Nephron (organoid): ENCODE data around the gene RYR2.

ENCODE experiments used
- H3K27ac Mint-ChIP-seq, 3 experiments: 2 replicates each; pipeline ENCODE4 v1.8.0; 2020; ENCODE audit warnings: mixed read lengths in 3 of 3, mild to moderate bottlenecking in 2 of 3, moderate library complexity in 1 of 3
- H3K27me3 Mint-ChIP-seq: 2 replicates; pipeline ENCODE4 v1.8.0; 2021; ENCODE audit warnings: low read depth, mild to moderate bottlenecking, moderate library complexity, mixed read lengths
- H3K36me3 Mint-ChIP-seq: 2 replicates; pipeline ENCODE4 v1.8.0; 2020; ENCODE audit warnings: low read depth, mixed read lengths
- H3K4me1 Mint-ChIP-seq: 2 replicates; pipeline ENCODE4 v1.8.0; 2020; ENCODE audit warnings: mixed read lengths
- H3K4me3 Mint-ChIP-seq, 3 experiments: 2 replicates each; pipeline ENCODE4 v1.8.0; 2020; ENCODE audit warnings: mild to moderate bottlenecking in 3 of 3, mixed read lengths in 3 of 3, moderate library complexity in 2 of 3
- H3K9me3 Mint-ChIP-seq: 2 replicates; pipeline ENCODE4 v1.8.0; 2020; ENCODE audit warnings: mixed read lengths
- CTCF ChIP-seq, 3 experiments: fragments of 200-600 bp; sonication (generic); IDR thresholded peaks; one replicate each; pipeline ENCODE4 v1.5.0; 2021; ENCODE audit warnings: antibody characterized with exemption in 3 of 3; ENCODE audit not compliant: unreplicated experiment in 3 of 3

RYR2 gene

GRCh38 chr1:237562242-237562823 lies 520.3 kb downstream of the RYR2 start:
- Mint-ChIP-seq H3K4me3 (no peak overlapping the region), H3K27ac (no peak overlapping the region), H3K36me3 (no peaks in the 10 kb centered on the region), H3K27me3 (no peaks in the 10 kb centered on the region), H3K4me1 (no peaks in the 10 kb centered on the region), H3K9me3 (peaks cover 4% of the 10 kb centered on the region)
- TF ChIP-seq CTCF (IDR thresholded peaks at IDR 0.05; ENCODE audit: unreplicated experiment in 3 of 3): peak; percentile 62 to 85 (median 69)

GRCh38 chr1:237565236-237565635 lies 523.3 kb downstream of the RYR2 start:
- H3K9me3 Mint-ChIP-seq: no peaks in the 10 kb centered on the region
- H3K27me3 Mint-ChIP-seq: no peaks in the 10 kb centered on the region
- no peaks in the 10 kb centered on the region for H3K36me3 Mint-ChIP-seq
- no peaks in the 10 kb centered on the region for H3K4me1 Mint-ChIP-seq
- TF ChIP-seq CTCF (IDR thresholded peaks at IDR 0.05; ENCODE audit: unreplicated experiment in 3 of 3): no peak
- H3K27ac Mint-ChIP-seq: no peak overlapping the region
- H3K4me3 Mint-ChIP-seq: no peak overlapping the region

- Mint-ChIP-seq H3K9me3 (no peaks in the 10 kb centered on the region), H3K4me3 (no peak overlapping the region), H3K27ac (no peak overlapping the region), H3K36me3 (no peaks in the 10 kb centered on the region), H3K27me3 (no peaks in the 10 kb centered on the region), H3K4me1 (no peaks in the 10 kb centered on the region)
- TF ChIP-seq CTCF (IDR thresholded peaks at IDR 0.05; ENCODE audit: unreplicated experiment in 3 of 3): no peak
These were observed 524.6 kb downstream of the RYR2 start for GRCh38 chr1:237566581-237566980.

GRCh38 chr1:237568955-237569354 lies 527.0 kb downstream of the RYR2 start:
- no peak for TF ChIP-seq CTCF (IDR thresholded peaks at IDR 0.05; ENCODE audit: unreplicated experiment in 3 of 3)
- H3K27ac Mint-ChIP-seq: no peak overlapping the region
- H3K9me3 Mint-ChIP-seq: peaks cover 3% of the 10 kb centered on the region
- no peak overlapping the region for H3K4me3 Mint-ChIP-seq
- H3K36me3 Mint-ChIP-seq: no peaks in the 10 kb centered on the region
- H3K27me3 Mint-ChIP-seq: no peaks in the 10 kb centered on the region
- H3K4me1 Mint-ChIP-seq: no peaks in the 10 kb centered on the region

GRCh38 chr1:237570530-237570929 lies 528.5 kb downstream of the RYR2 start:
- Mint-ChIP-seq H3K9me3 (peaks cover 12% of the 10 kb centered on the region), H3K4me1 (no peaks in the 10 kb centered on the region), H3K27ac (no peak overlapping the region), H3K27me3 (no peaks in the 10 kb centered on the region), H3K4me3 (no peak overlapping the region), H3K36me3 (no peaks in the 10 kb centered on the region)
- no peak for TF ChIP-seq CTCF (IDR thresholded peaks at IDR 0.05; ENCODE audit: unreplicated experiment in 3 of 3)

- no peaks in the 10 kb centered on the region for H3K27me3 Mint-ChIP-seq
These were observed 532.6 kb downstream of the RYR2 start for GRCh38 chr1:237574536-237574935.

More at GRCh38 chr1:237574536-237574935, 532.6 kb downstream of the RYR2 start:
- H3K27ac Mint-ChIP-seq: no peak overlapping the region
- H3K4me1 Mint-ChIP-seq: no peaks in the 10 kb centered on the region
- TF ChIP-seq CTCF (IDR thresholded peaks at IDR 0.05; ENCODE audit: unreplicated experiment in 3 of 3): no peak
- H3K4me3 Mint-ChIP-seq: no peak overlapping the region
- H3K9me3 Mint-ChIP-seq: peaks cover 34% of the 10 kb centered on the region
- H3K36me3 Mint-ChIP-seq: no peaks in the 10 kb centered on the region
